HG03378 (cell line): Measurements from ENCODE around the gene HBD.
"Not testable (repeated sequence)": the region's sequence is repeated elsewhere in the genome, so short reads cannot be mapped to it uniquely, and the experiment has no call there.

ENCODE experiments used
- ATAC-seq: cut with Tn5 transposase; IDR thresholded peaks from one replicate; pipeline ENCODE4 v1.9.1; 2021; ENCODE audit warnings: mild to moderate bottlenecking, moderate library complexity; ENCODE audit not compliant: unreplicated experiment

Gene HBD

GRCh38 chr11:5234381-5234834 lies at the start of gene HBD:
Gene HBD, minus strand, starts transcription at chr11:5234483. Its CDS starts 50 bp downstream, at chr11:5234433.
- peak; percentile 84 for ATAC-seq

DNA sequence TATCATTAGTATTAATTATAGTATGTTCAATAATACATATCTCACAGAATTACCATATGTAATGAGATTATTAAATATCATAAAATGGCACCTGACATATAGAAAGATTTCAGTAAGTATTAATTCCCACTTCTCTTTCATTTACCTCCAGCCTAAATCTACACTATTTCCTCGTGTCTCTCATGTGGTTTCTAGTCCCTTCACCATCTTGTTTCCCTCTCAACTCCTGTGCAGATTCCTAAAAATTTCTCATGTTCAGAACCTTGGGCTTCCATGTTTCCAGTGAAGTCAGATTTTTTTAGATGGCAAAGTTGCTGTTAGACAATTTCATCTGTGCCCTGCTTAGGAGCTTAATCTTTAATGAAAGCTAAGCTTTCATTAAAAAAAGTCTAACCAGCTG lies 49.6 kb upstream of the HBD start:
- no peak for ATAC-seq

DNA sequence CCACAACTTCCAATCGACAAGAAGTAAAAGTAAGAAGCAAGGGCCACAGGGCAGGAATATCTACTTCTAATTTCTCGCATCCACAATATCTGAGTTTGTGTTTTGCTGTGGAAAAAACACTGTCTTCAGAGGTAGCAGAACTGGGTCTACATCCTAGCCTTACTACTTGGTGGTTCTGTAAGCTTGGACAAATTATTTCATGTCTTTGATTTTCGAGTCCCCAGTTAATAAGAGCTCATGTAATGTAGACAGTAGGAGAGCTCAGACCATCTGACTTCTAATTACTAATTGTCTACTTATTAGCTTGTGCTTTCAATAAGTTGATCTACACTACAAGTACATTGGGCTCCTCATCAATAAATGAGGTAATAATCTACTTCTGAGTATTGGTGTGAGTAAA lies 48.8 kb upstream of the HBD start:
- ATAC-seq = no peak

DNA sequence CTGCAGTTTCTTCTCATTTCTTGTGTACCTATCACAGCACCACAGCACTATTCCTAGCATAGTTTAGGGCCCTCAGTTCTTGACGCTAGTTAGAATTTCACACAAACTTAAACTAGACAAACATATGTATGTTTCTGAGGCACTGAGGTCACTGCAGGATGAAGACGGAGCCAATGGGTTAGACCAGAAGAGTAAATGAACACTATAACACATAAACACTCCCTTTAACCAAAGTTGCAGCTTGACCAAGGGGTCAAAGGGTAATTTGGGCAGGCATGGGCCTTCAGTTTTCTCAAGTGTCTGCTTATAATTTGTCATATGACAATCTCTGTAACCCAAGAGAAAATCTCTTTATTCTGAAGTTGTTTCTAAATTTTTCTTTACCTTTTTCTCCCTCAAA lies 48.3 kb upstream of the HBD start:
- no peak for ATAC-seq

GRCh38 chr11:5281596-5281995 lies 47.3 kb upstream of the HBD start:
- no peak for ATAC-seq

DNA sequence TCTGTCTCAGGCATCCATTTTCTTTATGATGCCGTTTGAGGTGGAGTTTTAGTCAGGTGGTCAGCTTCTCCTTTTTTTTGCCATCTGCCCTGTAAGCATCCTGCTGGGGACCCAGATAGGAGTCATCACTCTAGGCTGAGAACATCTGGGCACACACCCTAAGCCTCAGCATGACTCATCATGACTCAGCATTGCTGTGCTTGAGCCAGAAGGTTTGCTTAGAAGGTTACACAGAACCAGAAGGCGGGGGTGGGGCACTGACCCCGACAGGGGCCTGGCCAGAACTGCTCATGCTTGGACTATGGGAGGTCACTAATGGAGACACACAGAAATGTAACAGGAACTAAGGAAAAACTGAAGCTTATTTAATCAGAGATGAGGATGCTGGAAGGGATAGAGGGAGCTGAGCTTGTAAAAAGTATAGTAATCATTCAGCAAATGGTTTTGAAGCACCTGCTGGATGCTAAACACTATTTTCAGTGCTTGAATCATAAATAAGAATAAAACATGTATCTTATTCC lies 46.4 kb upstream of the HBD start:
- ATAC-seq = peak; percentile 91

DNA sequence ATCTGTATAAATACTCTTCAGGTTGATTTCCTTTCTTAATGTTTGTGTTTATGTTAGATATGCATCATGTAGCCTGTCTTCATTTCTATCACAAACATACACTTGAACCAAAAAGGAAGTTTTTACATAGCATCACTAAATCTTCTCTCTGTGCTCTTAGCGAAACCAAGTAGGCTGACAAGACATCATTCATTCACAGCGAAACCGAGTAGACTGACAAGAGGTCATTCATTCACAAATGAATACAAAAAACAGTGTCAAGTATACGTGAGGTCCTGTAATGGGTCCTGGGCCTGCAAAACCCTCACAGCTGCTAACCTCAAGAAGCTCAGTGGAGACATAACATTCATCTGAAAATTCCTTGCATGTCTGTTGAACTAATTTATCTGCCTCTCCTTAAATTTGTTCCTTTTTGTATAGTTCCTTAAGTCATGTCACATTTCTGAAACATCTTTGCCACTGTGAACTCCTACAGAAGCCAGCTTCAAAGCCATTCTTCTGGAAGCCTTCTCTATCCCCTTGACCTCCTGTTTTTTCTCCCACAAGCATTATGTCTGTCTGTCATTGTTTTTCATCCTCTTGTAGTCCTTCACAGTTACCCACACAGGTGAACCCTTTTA lies 45.3 kb upstream of the HBD start:
- no peak for ATAC-seq

GRCh38 chr11:5277807-5278382 lies 43.6 kb upstream of the HBD start:
- ATAC-seq = peak; percentile 67

- ATAC-seq = no peak
Measured at GRCh38 chr11:5276697-5277096, 42.4 kb upstream of the HBD start.

GRCh38 chr11:5275369-5276110 lies 41.3 kb upstream of the HBD start:
- ATAC-seq = no peak

- no peak for ATAC-seq
Measured at GRCh38 chr11:5274395-5274794, 40.1 kb upstream of the HBD start.

DNA sequence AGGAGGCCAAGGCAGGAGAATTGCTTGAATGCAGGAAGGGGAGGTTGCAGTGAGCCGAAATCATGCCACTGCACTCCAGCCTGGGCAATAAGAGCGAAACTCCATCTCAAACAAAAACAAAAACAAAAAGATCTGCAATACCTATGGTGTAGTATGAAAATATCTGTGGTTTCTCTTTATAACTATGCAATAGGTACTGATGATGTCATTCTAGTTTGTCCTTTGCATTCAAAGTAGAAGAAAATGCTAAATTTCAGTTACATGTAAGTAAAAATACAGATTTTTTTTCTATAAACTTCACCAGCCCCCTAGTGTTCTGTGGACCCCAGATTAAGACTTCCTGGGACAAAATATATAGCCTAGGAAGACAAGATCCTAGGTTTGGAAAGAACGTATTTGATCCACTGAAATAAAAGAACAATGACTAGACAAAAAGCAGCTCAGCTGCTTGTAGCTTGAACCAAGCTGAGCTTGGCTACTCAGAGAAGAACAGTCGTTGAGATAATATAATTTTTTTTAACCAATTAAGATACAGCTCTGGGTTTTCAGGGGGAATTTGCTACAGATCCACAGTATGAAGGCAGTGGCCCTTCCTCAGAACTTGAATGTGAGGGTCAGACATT lies 38.2 kb upstream of the HBD start:
- ATAC-seq = no peak

- ATAC-seq = no peak
Measured at GRCh38 chr11:5269715-5270147, 35.4 kb upstream of the HBD start, which contains the start of gene HBE1. Gene HBE1, minus strand, starts transcription at chr11:5269945. Its CDS starts 55 bp downstream, at chr11:5269890.

DNA sequence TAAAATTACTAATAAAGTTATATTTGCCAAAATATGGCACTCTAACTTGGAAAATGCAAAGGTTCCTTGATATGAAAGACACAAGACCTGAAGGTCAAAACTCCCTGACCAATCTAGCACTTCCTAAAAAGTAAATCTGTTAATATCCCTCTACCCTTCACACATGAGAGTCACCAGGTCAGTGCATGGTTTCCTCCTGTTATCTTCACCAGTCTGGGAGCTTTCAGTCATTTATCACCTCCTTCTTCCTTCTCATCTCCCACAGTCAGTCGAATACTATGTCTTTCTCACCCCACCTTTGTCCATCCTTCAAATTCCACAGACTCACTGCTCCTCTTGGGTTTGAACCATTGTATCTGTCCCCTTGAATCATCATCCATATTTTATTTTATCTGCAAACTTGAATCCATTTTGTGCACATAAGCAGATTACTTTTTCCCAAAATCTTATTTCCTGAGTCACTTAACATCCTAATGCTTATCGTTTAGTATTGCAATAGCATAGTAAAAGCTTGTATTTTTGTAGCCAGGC lies 32.8 kb upstream of the HBD start:
- no peak for ATAC-seq

DNA sequence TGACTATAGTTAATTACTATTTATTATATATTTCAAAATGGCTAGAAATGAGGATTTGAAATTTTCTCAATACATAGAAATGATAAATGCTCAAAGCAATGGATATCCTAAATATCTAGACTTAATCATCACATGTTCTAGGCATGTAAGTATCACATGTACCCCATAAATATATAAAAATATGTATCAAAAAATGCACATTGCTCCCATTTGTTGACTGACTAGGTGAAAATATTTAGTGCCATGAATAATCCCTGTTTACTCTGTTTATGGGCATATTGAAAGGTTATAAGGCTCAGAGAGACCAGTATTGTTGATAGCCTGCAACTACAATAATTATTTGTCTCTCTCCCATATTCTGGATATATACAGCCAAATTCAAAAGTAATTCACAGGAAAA lies 32.3 kb upstream of the HBD start:
- ATAC-seq = no peak

DNA sequence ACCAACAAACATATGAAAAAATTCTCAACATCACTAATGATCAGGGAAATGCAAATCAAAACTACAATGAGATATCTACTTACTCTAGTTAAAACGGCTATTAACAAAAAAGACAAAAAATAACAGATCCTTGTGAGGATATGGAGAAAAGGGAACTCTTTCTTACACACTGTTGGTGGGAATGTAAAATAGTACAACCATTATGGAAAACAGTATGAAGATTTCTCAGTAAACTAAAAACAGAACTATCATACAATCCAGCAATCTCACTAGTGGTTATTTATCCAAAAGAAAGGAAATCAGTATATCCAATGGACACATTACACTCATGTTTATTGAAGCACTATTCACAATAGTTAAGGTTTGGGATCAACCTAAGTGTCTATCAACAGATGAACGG lies 31.5 kb upstream of the HBD start:
- ATAC-seq = no peak

GRCh38 chr11:5258543-5259262 lies 24.4 kb upstream of the HBD start:
- ATAC-seq = no peak

- no peak for ATAC-seq
Measured at GRCh38 chr11:5257296-5257695, 23.0 kb upstream of the HBD start.

- not testable (repeated sequence) for ATAC-seq
Measured at GRCh38 chr11:5254646-5255413, 20.5 kb upstream of the HBD start, which contains the start of gene HBG2. Gene HBG2, minus strand, starts transcription at chr11:5254781. Its CDS starts 53 bp downstream, at chr11:5254728.

GRCh38 chr11:5254023-5254422 lies 19.7 kb upstream of the HBD start:
- not testable (repeated sequence) for ATAC-seq
